ENCODE data around the gene GAS2L3. TPM values are rescaled to one million over a fixed set of nuclear protein-coding genes. Genes with fewer than 3 reads are reported as not detected.
"Not testable (repeated sequence)": the region's sequence is repeated elsewhere in the genome, so short reads cannot be mapped to it uniquely, and the experiment has no call there.

The GAS2L3 gene
- total RNA-seq, 1 donor from 2014 or later = 34.1 TPM

DNA sequence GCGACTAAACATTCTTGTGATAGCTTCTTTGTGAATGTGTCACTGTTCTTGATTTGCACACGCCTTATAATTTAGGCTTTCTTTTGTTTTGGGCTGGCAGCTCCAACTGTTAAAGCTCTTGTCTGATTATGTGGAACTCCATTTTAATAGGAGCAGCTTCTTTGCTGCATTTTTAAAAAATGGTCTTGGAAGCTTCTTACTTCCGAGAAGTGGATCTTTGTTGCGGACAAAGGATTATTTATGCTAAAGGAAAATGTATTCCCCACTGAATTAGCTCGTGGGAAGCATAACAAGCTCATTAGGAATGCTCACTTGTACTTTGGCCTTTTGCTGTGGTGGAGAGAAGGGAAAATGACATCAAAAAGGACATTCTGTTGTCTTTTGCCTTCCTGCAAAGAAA lies 20.0 kb downstream of the GAS2L3 start:
- Mint-ChIP-seq H3K9me3 (peaks cover 11% of the 10 kb centered on the region), H3K36me3 (ENCODE audit: low read depth) (peaks cover 22% of the 10 kb centered on the region), H3K4me1 (peaks cover 45% of the 10 kb centered on the region), H3K27ac (ENCODE audit: unreplicated experiment) (peak overlapping the region; percentile 93), H3K4me3 (peak overlapping the region; percentile 79), H3K27me3 (ENCODE audit: low read depth) (no peaks in the 10 kb centered on the region)
- DNase-seq (ENCODE audit: low read depth, low spot score) = no peak
- TF ChIP-seq, protein P1, sequence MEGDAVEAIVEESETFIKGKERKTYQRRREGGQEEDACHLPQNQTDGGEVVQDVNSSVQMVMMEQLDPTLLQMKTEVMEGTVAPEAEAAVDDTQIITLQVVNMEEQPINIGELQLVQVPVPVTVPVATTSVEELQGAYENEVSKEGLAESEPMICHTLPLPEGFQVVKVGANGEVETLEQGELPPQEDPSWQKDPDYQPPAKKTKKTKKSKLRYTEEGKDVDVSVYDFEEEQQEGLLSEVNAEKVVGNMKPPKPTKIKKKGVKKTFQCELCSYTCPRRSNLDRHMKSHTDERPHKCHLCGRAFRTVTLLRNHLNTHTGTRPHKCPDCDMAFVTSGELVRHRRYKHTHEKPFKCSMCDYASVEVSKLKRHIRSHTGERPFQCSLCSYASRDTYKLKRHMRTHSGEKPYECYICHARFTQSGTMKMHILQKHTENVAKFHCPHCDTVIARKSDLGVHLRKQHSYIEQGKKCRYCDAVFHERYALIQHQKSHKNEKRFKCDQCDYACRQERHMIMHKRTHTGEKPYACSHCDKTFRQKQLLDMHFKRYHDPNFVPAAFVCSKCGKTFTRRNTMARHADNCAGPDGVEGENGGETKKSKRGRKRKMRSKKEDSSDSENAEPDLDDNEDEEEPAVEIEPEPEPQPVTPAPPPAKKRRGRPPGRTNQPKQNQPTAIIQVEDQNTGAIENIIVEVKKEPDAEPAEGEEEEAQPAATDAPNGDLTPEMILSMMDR (conservative IDR thresholded peaks at IDR 0.05) = no peak

DNA sequence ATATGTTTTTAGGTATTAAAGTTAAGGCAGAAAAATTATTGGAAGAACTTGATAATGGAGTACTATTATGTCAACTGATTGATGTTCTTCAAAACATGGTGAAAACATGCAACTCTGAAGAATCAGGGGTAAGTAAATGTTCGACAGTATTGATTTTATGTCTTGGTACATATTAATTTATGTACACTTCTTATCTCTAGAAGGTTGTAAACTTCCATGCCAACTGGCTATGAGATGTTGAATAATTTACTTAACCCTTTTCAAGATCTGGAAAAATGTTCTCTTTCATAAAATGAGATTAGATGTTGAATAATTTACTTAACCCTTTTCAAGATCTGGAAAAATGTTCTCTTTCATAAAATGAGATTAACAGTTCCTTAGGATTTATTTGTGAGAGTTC lies 28.1 kb downstream of the GAS2L3 start:
- peaks cover 26% of the 10 kb centered on the region for H3K36me3 Mint-ChIP-seq (ENCODE audit: low read depth)
- H3K9me3 Mint-ChIP-seq = peaks cover 5% of the 10 kb centered on the region
- H3K4me1 Mint-ChIP-seq = peaks cover 5% of the 10 kb centered on the region
- TF ChIP-seq, protein P1 (conservative IDR thresholded peaks at IDR 0.05) = no peak
- no peak overlapping the region for H3K4me3 Mint-ChIP-seq
- H3K27ac Mint-ChIP-seq (ENCODE audit: unreplicated experiment) = no peak overlapping the region
- DNase-seq (ENCODE audit: low read depth, low spot score) = no peak
- H3K27me3 Mint-ChIP-seq (ENCODE audit: low read depth) = no peaks in the 10 kb centered on the region

DNA sequence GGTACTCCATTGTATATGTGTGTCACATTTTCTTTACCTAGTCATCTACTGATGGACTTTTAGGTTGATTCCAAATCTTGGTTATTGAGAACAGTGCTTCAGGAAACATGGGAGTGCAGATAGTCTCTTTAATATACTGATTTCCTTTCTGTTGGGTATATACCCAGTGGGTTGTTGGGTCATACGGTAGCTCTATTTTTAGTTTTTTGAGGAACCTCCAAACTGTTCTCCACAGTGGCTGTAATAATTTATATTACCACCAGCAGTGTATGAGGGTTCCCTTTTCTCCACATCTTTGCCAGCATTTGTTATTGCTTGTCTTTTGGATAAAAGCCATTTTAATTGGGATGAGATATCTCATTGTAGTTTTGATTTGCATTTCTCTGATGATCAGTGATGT lies 29.5 kb downstream of the GAS2L3 start:
- not testable (repeated sequence) for H3K4me3 Mint-ChIP-seq; H3K4me1 Mint-ChIP-seq; H3K27me3 Mint-ChIP-seq (ENCODE audit: low read depth); H3K9me3 Mint-ChIP-seq; DNase-seq (ENCODE audit: low read depth, low spot score); H3K27ac Mint-ChIP-seq (ENCODE audit: unreplicated experiment)
- H3K36me3 Mint-ChIP-seq (ENCODE audit: low read depth) = peaks cover 35% of the 10 kb centered on the region

DNA sequence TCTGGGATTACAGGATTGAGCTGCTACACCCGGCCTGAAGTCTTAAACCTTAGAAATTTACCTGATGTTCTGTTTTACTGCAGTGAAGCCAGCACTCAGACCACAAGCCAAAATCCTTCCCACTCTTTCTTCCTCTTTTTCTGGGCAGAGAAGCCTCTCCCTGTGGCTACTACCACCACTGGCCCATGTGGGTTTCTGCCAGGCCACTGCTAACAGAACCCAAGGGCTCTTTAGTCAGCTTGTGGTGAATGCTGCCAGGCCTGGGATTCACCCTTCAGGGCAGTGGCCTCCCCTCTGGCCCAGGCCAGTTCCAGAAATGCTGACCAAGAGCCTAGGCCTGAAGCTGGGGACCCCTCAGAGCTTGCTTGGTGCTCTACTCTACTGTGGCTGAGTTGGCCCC lies 35.3 kb downstream of the GAS2L3 start:
- peak overlapping the region; percentile 12 for H3K27ac Mint-ChIP-seq (ENCODE audit: unreplicated experiment)
- no peaks in the 10 kb centered on the region for H3K27me3 Mint-ChIP-seq (ENCODE audit: low read depth)
- H3K36me3 Mint-ChIP-seq (ENCODE audit: low read depth) = peaks cover 35% of the 10 kb centered on the region
- no peak for DNase-seq (ENCODE audit: low read depth, low spot score)
- H3K9me3 Mint-ChIP-seq = peaks cover 5% of the 10 kb centered on the region
- no peaks in the 10 kb centered on the region for H3K4me1 Mint-ChIP-seq
- H3K4me3 Mint-ChIP-seq = no peak overlapping the region
- TF ChIP-seq, protein P1 (conservative IDR thresholded peaks at IDR 0.05) = no peak

DNA sequence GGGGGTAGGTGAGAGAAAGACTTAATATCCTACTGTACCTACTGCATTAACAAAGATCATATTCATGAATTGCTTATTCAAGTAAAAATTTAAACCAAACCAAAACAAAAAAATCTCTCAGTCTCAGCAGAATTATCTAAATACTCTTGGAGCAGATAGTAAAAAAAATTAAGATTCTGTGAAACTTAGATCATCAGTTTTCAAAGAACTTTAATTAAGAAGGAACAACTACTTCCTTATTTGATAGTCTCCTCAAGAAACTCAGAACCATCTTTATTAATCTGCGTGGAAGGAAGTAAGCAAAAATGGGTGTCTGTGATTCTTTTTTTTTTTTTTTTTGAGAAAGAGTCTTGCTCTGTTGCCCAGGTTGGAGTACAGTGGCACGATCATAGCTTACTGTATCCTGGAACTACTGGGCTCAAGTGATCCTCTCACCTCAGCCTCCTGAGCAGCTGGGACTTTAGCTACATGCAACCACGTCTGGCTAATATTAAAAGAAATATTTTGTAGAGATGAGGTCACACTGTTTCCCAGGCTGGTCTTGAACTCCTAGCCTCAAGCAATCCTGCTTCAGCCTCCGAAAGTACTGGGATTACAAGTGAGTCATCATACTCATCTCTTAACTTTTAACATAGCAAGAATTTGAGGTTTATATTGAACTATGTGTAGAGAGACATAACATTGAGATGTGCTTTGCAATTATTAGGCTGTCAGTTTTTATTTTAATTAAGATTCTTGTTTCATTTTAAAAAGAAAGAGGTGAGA lies 37.4 kb downstream of the GAS2L3 start:
- no peak for DNase-seq (ENCODE audit: low read depth, low spot score)
- H3K36me3 Mint-ChIP-seq (ENCODE audit: low read depth) = peaks cover 34% of the 10 kb centered on the region
- no peak overlapping the region for H3K4me3 Mint-ChIP-seq
- TF ChIP-seq, protein P1 (conservative IDR thresholded peaks at IDR 0.05) = no peak
- H3K27me3 Mint-ChIP-seq (ENCODE audit: low read depth) = no peaks in the 10 kb centered on the region
- H3K4me1 Mint-ChIP-seq = no peaks in the 10 kb centered on the region
- H3K27ac Mint-ChIP-seq (ENCODE audit: unreplicated experiment) = no peak overlapping the region
- peaks cover 3% of the 10 kb centered on the region for H3K9me3 Mint-ChIP-seq

DNA sequence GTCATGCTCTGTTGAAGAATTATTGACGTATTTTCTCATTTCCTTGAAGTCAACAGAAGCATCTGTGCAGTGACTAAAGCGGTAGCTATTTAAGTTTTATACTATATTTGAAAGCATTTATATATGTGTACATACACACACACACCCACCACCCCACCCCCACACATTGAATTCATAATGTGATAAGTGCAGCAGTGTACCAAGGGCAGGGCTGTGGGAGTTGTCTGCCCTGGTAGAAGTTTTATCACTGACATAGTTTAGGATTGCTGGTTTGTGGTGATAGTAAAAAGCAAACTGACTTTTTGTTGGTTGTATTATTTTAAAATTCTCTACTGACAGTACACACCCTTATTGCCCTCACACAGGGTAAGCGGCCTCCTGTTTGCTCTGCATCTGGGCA lies 39.1 kb downstream of the GAS2L3 start:
- Mint-ChIP-seq H3K36me3 (ENCODE audit: low read depth) (peaks cover 24% of the 10 kb centered on the region), H3K27ac (ENCODE audit: unreplicated experiment) (peak overlapping the region; percentile 19), H3K4me3 (no peak overlapping the region), H3K27me3 (ENCODE audit: low read depth) (no peaks in the 10 kb centered on the region), H3K4me1 (no peaks in the 10 kb centered on the region), H3K9me3 (no peaks in the 10 kb centered on the region)
- TF ChIP-seq, protein P1 (conservative IDR thresholded peaks at IDR 0.05) = no peak
- DNase-seq (ENCODE audit: low read depth, low spot score) = no peak

All from neural crest cell (in vitro differentiated cells).